IPS-NIHi11 (cell line): Measurements from ENCODE around the gene ITGAE.
"Not testable (repeated sequence)": the region's sequence is repeated elsewhere in the genome, so short reads cannot be mapped to it uniquely, and the experiment has no call there.

Experiments used
- DNase-seq: peaks from one replicate; pipeline ENCODE4 v3.0.0; 2012; ENCODE audit warnings: mixed read lengths, low spot score

The ITGAE gene

DNA sequence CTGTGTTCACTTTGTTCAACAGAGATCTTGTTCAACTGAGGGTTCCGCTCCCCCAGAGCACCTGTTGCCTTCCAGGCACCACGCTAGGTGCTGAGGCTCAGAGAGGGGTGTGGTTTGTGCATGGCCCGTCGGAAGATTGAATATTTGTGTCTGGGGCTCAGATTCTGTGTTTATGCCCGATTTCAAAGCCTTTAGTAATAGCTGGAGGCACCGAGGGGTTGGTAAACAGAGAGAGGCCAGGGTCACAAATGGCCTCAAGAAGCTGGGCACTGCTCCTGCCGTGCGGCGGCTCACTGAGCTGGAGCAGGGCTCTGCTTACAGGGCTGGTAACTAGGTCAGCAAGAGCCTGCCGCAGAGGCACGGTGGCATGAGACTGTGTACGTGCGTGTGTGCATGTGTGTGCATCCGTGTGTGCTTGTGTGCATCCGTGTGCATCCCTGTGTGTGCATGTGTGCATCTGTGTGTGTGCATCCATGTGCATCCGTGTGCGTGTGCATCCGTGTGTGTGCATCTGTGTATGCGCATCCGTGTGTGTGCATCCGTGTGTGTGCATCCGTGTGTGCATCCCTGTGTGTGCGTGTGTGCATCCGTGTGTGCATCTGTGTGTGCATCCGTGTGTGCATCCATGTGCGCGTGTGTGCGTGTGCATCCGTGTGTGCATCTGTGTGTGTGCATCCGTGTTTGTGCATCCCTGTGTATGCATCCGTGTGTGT, 5.4 kb downstream of the ITGAE start:
- DNase-seq, result no peak

GRCh38 chr17:3794557-3795389, 6.2 kb downstream of the ITGAE start:
- peak; percentile 48 for DNase-seq

DNA sequence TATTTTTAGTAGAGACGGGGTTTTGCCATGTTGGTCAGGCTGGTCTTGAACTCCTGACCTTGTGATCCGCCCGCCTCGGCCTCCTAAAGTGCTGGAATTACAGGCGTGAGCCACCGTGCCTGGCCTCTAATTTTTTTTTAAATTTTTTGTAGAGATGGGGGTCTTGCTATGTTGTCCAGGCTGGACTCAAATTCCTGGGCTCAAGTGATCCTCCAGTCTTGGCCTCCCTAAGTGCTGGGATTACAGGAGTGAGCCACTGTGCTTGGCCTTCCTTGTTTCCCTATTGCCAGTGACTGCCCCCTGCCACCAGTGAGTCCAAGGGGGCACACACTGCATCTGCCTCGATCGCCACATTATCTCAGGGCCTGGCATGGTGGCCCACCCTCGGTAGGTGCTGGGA, 6.8 kb downstream of the ITGAE start:
- DNase-seq, result not testable (repeated sequence)

DNA sequence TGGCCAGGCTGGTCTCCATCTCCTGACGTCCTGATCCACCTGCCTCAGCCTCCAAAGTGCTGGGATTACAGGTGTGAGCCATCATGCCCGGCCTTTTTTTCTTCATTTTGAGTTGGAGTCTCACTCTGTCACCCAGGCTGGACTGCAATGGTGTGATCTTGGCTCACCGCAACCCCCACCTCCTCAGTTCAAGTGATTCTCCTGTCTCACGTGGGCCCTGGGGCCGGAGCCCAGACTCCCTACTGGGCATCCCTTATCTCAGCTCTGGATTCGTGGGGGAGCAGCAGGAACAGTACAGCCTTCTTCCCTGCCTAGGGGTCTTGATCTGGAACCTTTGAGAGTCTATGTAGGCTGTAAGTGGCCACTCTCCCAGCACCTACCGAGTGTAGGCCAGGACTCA, 7.7 kb downstream of the ITGAE start:
- not testable (repeated sequence) for DNase-seq

- no peak for DNase-seq
Observed at GRCh38 chr17:3792481-3792880, 8.5 kb downstream of the ITGAE start.

DNA sequence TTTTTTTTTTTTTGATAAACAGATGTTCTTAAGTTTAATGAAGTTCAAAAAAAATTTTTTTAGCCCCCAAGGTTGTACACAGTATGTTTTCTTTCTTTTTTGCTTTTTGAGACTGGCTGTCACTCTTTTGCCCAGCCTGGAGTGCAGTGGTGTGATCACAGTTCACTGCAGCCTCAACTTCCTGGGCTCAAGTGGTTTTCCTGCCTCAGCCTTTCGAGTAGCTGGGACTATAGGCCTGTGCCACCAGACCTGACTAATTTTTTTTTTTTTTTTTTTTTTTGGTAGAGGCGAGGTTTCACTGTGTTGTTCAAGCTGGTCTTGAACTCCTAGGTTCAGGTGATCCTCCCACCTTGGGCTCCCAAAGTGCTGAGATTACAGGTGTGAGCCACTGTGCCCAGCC, 12.8 kb downstream of the ITGAE start:
- DNase-seq, result no peak

DNA sequence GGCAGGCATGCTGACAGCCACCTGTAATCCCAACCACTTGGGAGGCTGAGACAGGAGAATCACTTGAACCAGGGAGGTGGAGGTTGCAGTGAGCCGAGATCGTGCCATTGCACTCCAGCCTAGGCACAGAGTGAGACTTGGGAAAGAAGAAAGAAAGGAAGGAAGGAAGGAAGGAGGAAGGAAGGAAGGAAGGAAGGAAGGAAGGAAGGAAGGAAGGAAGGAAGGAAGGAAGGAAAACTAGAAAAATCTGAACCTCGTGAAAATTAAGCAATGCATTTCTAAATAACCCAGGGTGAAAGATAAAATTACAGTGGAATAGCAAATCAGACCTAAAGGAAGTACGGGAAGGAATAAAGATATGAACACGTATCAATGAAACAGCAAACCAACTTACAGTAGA, 15.7 kb downstream of the ITGAE start:
- not testable (repeated sequence) for DNase-seq

DNA sequence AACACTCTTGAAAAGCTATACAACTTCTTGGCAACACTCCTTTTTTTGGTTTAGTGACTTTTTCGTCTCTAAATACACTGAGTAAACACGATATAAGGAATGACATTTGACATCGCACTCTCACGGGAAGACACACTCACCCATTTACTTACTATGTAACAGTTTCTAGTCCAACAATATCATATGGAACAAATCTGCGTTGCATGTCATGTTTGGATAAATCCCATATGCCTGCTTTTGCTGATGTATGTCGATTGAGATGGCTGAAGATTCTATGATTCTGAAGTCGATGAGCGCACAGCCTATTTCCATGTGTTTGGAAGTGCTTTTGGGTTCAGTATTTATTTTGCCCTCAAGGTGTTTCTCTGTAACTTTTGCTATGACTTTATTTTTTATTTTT, 18.2 kb downstream of the ITGAE start:
- no peak for DNase-seq

DNA sequence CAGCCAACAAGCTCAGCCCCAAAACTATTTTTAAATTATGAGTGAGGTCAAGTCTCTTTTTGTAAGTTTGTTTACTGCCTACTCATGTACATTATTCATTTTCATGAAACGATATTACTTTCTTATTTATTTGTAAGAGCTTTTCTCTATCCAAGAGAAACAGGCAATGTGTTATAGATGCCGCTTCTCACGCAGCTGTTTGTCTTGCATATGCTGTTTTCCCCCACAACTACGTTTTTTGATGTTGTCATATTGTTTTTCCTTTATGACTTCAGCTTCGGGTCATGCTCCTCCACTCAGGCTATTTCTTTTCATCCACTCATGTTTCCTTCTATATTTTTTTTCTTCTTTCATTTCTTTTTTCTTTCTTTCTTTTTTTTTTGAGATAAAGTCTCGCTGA, 20.0 kb downstream of the ITGAE start:
- DNase-seq, result no peak

GRCh38 chr17:3777366-3778120, 23.4 kb downstream of the ITGAE start:
- no peak for DNase-seq

DNA sequence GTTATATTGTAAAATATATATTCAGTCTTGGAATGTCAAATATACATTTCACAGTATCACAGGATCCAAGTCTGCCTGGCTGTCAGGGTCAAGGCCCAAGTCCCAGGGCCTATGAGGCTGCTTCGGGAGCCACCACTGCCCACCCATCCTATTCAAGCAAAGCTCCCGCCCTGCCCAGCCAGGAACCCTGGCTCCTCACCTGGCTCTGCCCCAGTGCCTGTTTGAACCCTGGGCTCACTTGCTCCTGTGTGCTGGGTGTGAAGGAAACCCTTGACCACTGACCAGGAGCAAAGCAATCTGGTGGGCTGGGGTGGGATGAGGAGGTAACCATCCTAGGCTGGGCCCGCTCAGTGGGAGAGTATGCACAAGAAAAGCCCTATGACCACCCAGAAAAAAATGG, 27.0 kb downstream of the ITGAE start:
- DNase-seq, result no peak

GRCh38 chr17:3773511-3773910, 27.5 kb downstream of the ITGAE start:
- DNase-seq, result no peak

- no peak for DNase-seq
Observed at GRCh38 chr17:3772764-3773163, 28.2 kb downstream of the ITGAE start.

DNA sequence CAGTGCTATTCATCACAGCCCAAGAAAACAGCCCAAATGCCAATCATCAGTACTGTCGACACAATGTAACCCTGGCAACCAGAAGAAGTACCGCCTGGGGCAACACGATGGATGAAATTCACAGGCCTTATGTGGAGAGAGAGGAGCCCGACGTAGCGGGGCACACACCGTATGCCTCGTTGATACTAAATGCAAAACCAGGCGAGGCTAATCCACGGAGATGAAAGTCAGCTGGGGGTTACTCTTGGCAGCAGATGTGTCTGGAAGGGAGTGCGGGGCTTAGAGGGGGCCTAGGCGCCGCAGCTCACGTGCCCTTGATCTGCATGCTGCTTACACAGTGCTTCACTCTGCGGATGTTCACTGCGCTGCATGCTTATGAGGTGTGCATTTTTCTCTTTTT, 29.8 kb downstream of the ITGAE start:
- no peak for DNase-seq

DNA sequence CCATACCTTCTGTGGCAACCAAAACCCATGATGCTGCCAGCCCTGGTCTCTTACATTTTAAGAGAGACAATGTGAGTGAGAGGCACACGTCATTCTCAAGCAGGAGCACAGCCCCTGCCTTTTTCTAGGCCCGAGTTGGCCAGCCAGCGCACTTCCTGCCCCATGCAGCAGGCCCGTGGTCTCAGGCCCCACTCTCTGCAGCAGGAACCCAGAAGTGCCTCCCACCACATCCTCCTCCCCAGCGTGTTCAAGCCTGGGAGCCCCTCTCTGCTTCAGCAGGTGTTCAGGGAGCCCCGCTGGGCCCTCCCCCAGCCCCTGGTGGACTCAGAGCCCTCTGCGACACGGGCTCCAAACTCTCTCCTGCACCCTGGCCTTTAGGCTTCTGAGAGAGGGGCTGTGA, 30.5 kb downstream of the ITGAE start:
- no peak for DNase-seq

GRCh38 chr17:3768769-3769168, 32.2 kb downstream of the ITGAE start:
- DNase-seq, result no peak

- DNase-seq, result no peak
Observed at GRCh38 chr17:3768341-3768740, 32.6 kb downstream of the ITGAE start.

DNA sequence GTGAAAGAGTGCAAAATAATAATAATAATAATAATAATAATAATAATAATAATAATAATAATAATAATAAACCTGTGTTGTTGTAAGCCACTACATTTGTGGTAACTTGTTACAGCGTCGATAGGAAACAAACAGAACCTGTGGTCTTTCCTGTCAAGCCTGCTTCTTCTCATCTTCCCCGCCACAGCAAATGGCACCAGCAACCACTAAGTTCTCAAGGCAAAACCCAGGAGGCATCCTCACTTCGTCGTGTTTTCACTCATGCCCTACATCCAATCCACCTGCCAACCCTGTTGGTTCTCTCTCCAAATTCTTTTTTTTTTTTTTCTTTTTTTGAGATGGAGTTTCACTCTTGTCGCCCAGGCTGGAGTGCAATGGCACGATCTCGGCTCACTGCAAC, 34.2 kb downstream of the ITGAE start:
- DNase-seq, result no peak

DNA sequence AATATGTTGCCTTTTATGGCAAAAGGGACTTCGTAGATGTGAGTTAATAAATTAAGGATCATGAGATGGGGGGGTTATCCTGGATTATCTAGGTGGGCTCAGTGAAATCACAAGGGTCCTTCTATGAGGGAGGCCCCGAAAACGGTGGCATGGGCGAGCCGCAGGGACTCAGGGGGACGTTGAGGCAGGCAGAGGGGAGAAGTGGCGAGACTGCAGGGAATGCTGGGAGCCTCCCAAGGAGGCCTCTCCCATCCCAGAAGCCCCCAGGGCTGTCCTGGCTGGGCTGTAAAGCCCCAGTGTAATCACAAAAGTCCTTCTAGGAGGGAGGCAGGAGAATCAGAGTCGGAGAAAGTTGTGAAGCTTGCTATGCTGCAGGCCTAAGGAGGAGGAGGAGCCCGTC, 35.0 kb downstream of the ITGAE start:
- no peak for DNase-seq

DNA sequence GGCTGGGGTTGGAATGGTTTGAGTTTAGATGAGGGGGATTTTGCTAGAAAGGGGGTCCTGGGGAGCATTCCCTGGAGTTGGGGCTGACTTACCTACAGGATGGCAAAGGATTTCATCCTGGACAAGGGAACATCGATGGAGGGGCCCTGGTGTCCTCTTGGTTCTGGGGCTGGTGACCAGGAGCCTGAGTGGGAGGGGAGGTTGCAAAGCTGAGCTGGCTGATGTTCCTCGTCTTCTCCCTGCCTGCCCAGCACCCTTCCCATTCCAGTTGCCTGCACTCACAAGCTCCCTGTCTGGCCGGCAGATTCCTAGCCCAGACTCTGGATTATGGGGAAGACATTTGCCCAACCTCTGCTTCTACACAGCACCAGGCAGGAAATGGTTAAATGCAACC, 37.2 kb downstream of the ITGAE start:
- no peak for DNase-seq

GRCh38 chr17:3762922-3763776, 37.8 kb downstream of the ITGAE start:
- no peak for DNase-seq

DNA sequence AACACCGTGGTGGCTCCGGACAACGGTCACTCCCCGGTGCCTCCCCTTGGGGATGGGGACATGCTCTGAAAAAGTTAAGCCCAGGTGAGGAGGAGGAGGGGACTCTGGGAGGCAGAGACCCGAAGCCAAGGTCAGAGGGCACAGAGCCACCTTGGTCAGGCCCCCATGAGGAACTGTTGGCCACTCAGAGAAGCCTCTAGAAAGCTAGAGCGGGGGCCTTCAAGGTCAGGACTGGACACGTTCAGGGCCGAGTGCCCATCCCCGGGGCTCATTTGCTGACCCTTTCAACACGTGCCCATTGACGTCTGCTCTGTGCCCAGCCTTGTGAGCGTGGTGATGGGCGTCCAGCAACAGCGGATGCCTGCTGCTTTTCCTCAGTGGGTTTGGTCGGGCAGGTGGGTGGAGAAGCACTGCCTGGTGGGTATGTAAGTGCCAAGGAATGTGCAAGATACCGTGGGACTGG, 39.0 kb downstream of the ITGAE start:
- DNase-seq, result no peak
